Sigmoid colon (tissue), 7 donors: ENCODE results near the gene LRCH4. TPM values are rescaled to one million over a fixed set of nuclear protein-coding genes. Genes with fewer than 3 reads are reported as not detected.

Experiments
- DNase-seq: peaks from one replicate; pipeline ENCODE4 v3.0.0-alpha.2; 2019
- H3K27ac ChIP-seq, 4 donors: fragments of 200-600 bp; sonication (generic); one replicate each; pipeline ENCODE4 v1.5.1; 2016 to 2019; ENCODE audit warnings: mild to moderate bottlenecking in 1 of 4
- H3K27me3 ChIP-seq, 3 donors: fragments of 200-600 bp; sonication (generic); one replicate each; pipeline ENCODE4 v1.5.1; 2019; ENCODE audit warnings: mild to moderate bottlenecking in 1 of 3
- H3K36me3 ChIP-seq, 4 donors: fragments of 200-600 bp; sonication (generic); one replicate each; pipeline ENCODE4 v1.5.1; 2016 to 2019
- H3K4me1 ChIP-seq, 4 donors: fragments of 200-600 bp; sonication (generic); one replicate each; pipeline ENCODE4 v1.5.1; 2017 to 2019
- H3K4me3 ChIP-seq, 4 donors: fragments of 200-600 bp; sonication (generic); one replicate each; pipeline ENCODE4 v1.5.1; 2017 to 2019; ENCODE audit warnings: mild to moderate bottlenecking in 2 of 4, moderate library complexity in 1 of 4
- H3K9me3 ChIP-seq, 4 donors: fragments of 200-600 bp in 3 of 4; sonication (generic) in 3 of 4; one replicate each; pipeline versions ENCODE4 v1.5.1 to v1.6.1; 2013 to 2019
- CTCF ChIP-seq, 4 experiments: fragments of 450-650 bp in 3 of 4; fragments of 200-600 bp in 1 of 4; IDR thresholded peaks; one replicate each; pipeline ENCODE4 v1.5.1; 2016 to 2019; ENCODE audit warnings: antibody characterized with exemption in 4 of 4, mild to moderate bottlenecking in 3 of 4, moderate library complexity in 2 of 4
- EP300 ChIP-seq, 4 donors: sonication (generic); formaldehyde crosslinking; IDR thresholded peaks; one replicate each; pipeline ENCODE4 v1.6.1; 2017; ENCODE audit warnings: antibody characterized with exemption in 4 of 4
- POLR2A ChIP-seq, 2 donors: fragments of 450-650 bp; IDR thresholded peaks; one replicate each; pipeline ENCODE4 v1.6.1; 2016; ENCODE audit warnings: antibody characterized with exemption in 2 of 2, mild to moderate bottlenecking in 2 of 2, moderate library complexity in 2 of 2
- POLR2AphosphoS5 ChIP-seq, 4 donors: sonication (generic); formaldehyde crosslinking; IDR thresholded peaks; one replicate each; pipeline ENCODE4 v1.6.1; 2017; ENCODE audit warnings: antibody characterized with exemption in 4 of 4
- WGBS, 2 donors: extraction: QIAGEN DNeasy Blood & Tissue Kit; methylation state at CpG; one replicate each; pipeline ENCODE4 v1.1.7; 2013; 5-methylcytosine and 5-hydroxymethylcytosine counted together
- intact Hi-C: fragments of 100-400 bp; cut with DNase I; formaldehyde crosslinking; loops from one replicate; pipeline ENCODE4 v1.15.1; 2023
- polyA plus RNA-seq, 3 donors: library from polyadenylated mRNA; stranded (reverse); fragments of 200-250 nt; gene quantifications; one replicate each; pipeline ENCODE4 v1.2.3, GENCODE V29; 2013
- total RNA-seq, 4 donors: library from RNA; depleted of rRNA; stranded (reverse); fragments of >200 nt; gene quantifications; one replicate each; pipeline ENCODE4 v1.1.0, GENCODE V29; 2016
- donor health status: healthy with polysubstance abuse.
- donor health status: Bipolar disorder and iron deficiency.
- donor health status: healthy.

Gene LRCH4
- total and polyA plus RNA-seq, 7 donors, result 28.2 to 92.3 (median 40.7) TPM

- WGBS, 2 donors, result 74 to 88% methylated on average over 15 of the region's 15 CpGs
- no peaks in the 10 kb centered on the region for H3K9me3 ChIP-seq
Measured at GRCh38 chr7:100623951-100624824, 38.3 kb upstream of the LRCH4 start.

DNA sequence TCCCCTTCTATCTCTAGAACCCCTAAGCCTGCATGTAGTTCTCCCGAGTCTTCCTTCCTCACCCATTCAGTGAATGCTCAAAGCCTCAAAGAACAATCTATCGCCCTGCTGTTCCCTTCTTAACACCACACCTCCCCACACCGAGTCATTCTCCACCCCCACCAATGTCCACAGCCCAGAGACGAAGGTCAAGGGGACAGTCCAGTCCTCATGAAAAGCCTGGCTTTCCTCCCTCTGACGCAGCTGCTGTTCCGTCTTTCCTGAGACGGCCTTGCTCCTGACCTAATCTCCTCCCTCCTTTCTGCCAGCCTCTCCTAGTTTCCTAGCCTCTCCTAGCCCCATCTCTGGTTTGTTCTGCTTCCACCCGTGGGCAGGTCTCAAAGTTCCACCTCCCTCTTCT lies 35.6 kb upstream of the LRCH4 start:
- intact Hi-C loops, result no loop called here
- WGBS, 2 donors, result 81 to 87% methylated on average over 8 of the region's 8 CpGs
- no peak overlapping the region for H3K27ac ChIP-seq

More at GRCh38 chr7:100623951-100624824, 38.3 kb upstream of the LRCH4 start:
- no peaks in the 10 kb centered on the region for H3K36me3 ChIP-seq
- intact Hi-C loops, result no loop called here
- no peak for DNase-seq
- no peak overlapping the region for H3K27ac ChIP-seq
- peaks cover 0 to 11% (median 8%) of the 10 kb centered on the region in 3 donors for H3K27me3 ChIP-seq
- H3K4me1 ChIP-seq, result peaks cover 0 to 13% (median 11%) of the 10 kb centered on the region in 4 donors
- no peak overlapping the region for H3K4me3 ChIP-seq
- TF ChIP-seq POLR2A (IDR thresholded peaks at IDR 0.05) (no peak), POLR2AphosphoS5 (IDR thresholded peaks at IDR 0.05) (no peak), CTCF (IDR thresholded peaks at IDR 0.05) (no peak), EP300 (IDR thresholded peaks at IDR 0.05) (no peak)

DNA sequence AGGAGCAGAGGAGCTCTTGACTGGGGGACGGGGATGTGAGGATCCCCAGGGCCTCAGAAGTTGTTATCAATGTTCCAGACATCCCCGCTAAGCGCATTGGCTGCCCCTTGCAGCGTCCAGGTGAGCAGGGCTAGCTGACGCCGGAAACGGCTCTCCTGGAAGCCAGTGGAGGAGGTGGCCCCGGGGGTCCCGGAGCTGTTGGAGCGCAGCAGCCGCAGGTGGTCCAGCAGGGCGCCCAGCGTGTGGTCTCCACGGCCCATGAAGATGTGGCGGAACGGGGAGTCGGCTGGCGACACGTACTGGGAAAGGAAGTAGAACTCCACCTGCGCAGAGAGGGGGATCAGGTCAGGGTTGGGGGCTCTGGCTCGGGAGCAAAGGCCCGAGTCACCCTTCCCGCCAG lies 34.9 kb upstream of the LRCH4 start:
- Histone ChIP-seq H3K4me1 (no peaks in the 10 kb centered on the region), H3K4me3 (no peak overlapping the region), H3K27me3 (no peaks in the 10 kb centered on the region), H3K27ac (no peak overlapping the region), H3K36me3 (no peaks in the 10 kb centered on the region), H3K9me3 (no peaks in the 10 kb centered on the region)
- intact Hi-C loops, result no loop called here
- WGBS, 2 donors, result 95 to 96% methylated on average over 23 of the region's 23 CpGs
- no peak for TF ChIP-seq POLR2A (IDR thresholded peaks at IDR 0.05)
- no peak for TF ChIP-seq POLR2AphosphoS5 (IDR thresholded peaks at IDR 0.05)
- no peak for TF ChIP-seq CTCF (IDR thresholded peaks at IDR 0.05)
- no peak for TF ChIP-seq EP300 (IDR thresholded peaks at IDR 0.05)
- no peak for DNase-seq

More for the DNA sequence above, 35.6 kb upstream of the LRCH4 start:
- H3K27me3 ChIP-seq, result peaks cover 0 to 2% (median 0%) of the 10 kb centered on the region in 3 donors
- peaks cover 0 to 6% (median 5%) of the 10 kb centered on the region in 4 donors for H3K4me1 ChIP-seq
- no peak for TF ChIP-seq CTCF (IDR thresholded peaks at IDR 0.05)
- TF ChIP-seq POLR2A (IDR thresholded peaks at IDR 0.05), result no peak
- no peak for TF ChIP-seq POLR2AphosphoS5 (IDR thresholded peaks at IDR 0.05)
- TF ChIP-seq EP300 (IDR thresholded peaks at IDR 0.05), result no peak
- no peak overlapping the region for H3K4me3 ChIP-seq
- H3K36me3 ChIP-seq, result no peaks in the 10 kb centered on the region
- DNase-seq, result no peak
- no peaks in the 10 kb centered on the region for H3K9me3 ChIP-seq

DNA sequence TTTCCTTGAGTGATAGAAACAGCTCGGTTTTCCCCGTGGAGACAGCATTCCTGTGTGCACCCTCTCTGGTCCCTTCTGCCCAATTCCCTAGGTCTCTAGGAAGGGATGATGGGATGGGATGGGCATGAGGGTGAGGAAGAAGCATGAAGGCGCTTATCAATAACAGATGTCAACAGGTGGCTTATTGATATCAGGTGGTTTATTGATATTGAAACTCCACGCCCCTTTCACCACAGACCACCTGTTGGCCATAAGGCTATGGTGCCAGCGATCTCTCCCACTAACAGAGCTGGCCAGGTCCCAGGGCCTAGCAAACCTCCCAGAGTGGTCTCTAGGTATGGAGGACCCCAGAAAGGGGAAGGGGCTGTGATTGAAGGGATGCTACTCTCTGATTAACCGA lies 34.3 kb upstream of the LRCH4 start:
- Histone ChIP-seq H3K27ac (no peak overlapping the region), H3K4me3 (no peak overlapping the region), H3K27me3 (no peaks in the 10 kb centered on the region), H3K36me3 (peaks cover 0 to 5% (median 0%) of the 10 kb centered on the region in 4 donors), H3K4me1 (no peaks in the 10 kb centered on the region), H3K9me3 (no peaks in the 10 kb centered on the region)
- DNase-seq, result no peak
- WGBS, 2 donors, result 92 to 93% methylated on average over 6 of the region's 6 CpGs
- no peak for TF ChIP-seq EP300 (IDR thresholded peaks at IDR 0.05)
- TF ChIP-seq POLR2AphosphoS5 (IDR thresholded peaks at IDR 0.05), result no peak
- TF ChIP-seq POLR2A (IDR thresholded peaks at IDR 0.05), result no peak
- no peak for TF ChIP-seq CTCF (IDR thresholded peaks at IDR 0.05)
- intact Hi-C loops, result no loop called here
